WI38 (cell line): ENCODE measurements around the gene TMEM170A.
"Not testable (repeated sequence)": the region's sequence is repeated elsewhere in the genome, so short reads cannot be mapped to it uniquely, and the experiment has no call there.

ENCODE experiments used
- H3K4me3 ChIP-seq: 2 replicates; pipeline ENCODE4 v1.5.1; 2011; ENCODE audit warnings: low read depth, mild to moderate bottlenecking, control low read depth, low read length
- TF ChIP-seq, protein P1 (sequence below): IDR thresholded peaks from 2 replicates; pipeline ENCODE4 v1.5.1; 2012; ENCODE audit warnings: low read depth, mild to moderate bottlenecking, control low read depth, low read length

TMEM170A gene

GRCh38 chr16:75433732-75434413 lies 30.6 kb downstream of the TMEM170A start:
- H3K4me3 ChIP-seq, result peak overlapping the region; percentile 75
- TF ChIP-seq, protein P1, sequence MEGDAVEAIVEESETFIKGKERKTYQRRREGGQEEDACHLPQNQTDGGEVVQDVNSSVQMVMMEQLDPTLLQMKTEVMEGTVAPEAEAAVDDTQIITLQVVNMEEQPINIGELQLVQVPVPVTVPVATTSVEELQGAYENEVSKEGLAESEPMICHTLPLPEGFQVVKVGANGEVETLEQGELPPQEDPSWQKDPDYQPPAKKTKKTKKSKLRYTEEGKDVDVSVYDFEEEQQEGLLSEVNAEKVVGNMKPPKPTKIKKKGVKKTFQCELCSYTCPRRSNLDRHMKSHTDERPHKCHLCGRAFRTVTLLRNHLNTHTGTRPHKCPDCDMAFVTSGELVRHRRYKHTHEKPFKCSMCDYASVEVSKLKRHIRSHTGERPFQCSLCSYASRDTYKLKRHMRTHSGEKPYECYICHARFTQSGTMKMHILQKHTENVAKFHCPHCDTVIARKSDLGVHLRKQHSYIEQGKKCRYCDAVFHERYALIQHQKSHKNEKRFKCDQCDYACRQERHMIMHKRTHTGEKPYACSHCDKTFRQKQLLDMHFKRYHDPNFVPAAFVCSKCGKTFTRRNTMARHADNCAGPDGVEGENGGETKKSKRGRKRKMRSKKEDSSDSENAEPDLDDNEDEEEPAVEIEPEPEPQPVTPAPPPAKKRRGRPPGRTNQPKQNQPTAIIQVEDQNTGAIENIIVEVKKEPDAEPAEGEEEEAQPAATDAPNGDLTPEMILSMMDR, result no peak

DNA sequence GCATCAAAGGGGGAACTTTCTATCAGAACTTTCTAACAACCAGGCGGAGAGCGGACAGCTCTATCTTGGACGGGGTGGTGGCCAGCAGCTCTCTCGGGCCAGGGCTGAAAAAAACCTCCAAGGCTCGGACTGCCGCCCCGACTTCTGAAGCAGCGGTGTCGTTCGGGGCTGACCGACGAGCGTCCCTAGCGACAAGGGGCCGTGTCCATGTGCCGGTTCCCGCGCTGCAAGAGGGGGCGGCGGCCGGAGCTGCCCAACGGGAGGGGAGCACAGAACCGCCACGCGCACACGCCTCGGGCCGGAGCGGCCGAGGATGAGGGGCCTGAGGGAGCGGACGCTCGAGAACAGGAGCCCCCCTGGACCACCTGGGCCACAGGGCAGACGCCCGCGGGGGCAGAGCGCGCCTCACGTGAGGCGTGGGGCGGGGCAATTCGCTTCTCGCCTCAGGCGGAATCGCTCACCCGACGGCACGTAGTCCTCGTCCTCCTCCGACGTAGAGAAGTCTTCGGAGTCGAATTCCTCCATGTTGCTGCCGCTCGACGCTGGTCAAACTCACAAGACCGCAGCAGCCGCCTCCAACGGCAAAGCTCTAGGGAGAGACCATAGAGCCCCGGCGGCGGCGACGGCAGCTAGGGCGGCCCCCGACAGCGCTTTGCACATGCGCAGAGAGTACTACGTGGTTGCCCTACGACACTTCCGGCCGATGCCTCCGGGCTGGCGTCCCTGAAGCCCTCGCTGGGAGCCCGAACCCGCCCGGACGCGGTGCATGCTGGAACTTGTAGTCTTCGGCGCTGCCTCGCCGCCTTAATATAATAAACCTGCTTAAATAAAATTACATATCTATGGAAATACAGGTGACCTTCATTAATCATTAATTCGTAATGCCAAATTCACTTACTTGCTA lies 31.4 kb downstream of the TMEM170A start, which contains the start of gene CFDP1:
Gene CFDP1 (minus strand): TSS at position 676 of the 904 bp plus-strand sequence. CDS start 151 bp downstream, at position 525.
- H3K4me3 ChIP-seq, result peak within 1 kb of the TSS; percentile 75

DNA sequence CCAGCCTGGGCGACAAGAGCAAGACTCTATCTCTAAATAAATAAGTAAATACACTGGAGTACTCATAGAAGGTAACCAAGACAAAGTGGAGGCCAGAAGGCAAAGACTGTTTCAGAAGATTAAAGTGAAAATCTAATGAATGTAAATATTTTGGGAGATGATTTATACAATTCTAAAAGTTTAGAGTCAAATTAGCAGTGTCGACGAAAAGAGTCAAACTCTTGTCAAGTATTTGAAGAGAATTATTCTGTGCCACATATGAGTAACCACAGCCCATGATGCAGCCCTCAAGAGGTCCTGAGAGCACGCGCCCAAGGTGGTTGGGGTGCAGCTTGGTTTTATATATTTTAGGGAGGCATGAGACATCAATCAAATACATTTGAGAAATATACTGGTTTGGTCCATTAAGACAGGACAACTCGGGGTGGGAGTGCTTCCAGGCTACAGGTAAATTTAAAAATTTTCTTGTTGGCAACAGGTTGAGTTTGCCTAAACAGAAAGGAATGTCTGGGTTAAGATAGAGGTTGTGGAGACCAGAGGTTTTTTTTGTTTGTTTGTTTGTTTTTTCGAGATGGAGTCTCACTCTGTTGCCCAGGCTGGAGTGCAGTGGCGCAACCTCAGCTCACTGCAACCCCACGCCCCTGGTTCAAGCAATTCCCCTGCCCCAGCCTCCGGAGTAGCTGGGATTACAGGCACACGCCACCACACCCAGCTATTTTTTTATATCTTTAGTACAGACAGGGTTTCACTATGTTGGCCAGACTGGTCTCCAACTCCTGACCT lies 34.7 kb downstream of the TMEM170A start:
- no peak overlapping the region for H3K4me3 ChIP-seq
- TF ChIP-seq, protein P1, result no peak

More for the DNA sequence above, 31.4 kb downstream of the TMEM170A start, which contains the start of gene CFDP1:
- TF ChIP-seq, protein P1, result no peak

- H3K4me3 ChIP-seq, result not testable (repeated sequence)
These were observed 38.0 kb downstream of the TMEM170A start for GRCh38 chr16:75426524-75426923.

DNA sequence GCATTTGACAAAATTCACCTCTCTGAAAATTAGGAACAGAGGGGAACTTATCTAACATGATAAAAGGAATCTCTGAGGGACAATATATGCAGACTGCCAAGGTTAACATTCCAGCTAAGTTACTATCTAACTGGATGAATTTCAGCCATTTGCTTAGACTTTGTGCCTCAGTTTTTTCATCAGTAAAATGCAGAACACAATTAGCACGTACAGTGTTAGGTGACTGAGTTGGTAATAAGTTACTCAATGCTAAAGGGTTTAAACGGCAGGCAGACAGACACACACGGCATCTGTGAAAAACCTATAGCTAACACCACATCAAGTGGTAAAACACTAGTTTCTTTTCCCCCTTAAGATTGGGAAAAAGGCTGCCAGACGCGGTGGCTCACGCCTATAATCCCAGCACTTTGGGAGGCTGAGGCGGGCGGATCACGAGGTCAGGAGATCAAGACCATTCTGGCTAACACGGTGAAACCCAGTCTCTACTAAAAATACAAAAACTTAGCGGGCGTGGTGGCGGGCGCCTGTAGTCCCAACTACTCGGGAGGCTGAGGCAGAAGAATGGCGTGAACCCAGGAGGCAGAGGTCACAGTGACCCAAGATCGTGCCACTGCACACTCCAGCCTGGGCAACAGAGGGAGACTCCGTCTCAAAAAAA lies 40.3 kb downstream of the TMEM170A start:
- H3K4me3 ChIP-seq, result not testable (repeated sequence)

GRCh38 chr16:75423723-75424104 lies 40.8 kb downstream of the TMEM170A start:
- H3K4me3 ChIP-seq, result no peak overlapping the region
- TF ChIP-seq, protein P1, result no peak

- TF ChIP-seq, protein P1, result no peak
These were observed 42.7 kb downstream of the TMEM170A start for GRCh38 chr16:75421820-75422126.

More at GRCh38 chr16:75421820-75422126, 42.7 kb downstream of the TMEM170A start:
- H3K4me3 ChIP-seq, result no peak overlapping the region
